AG04450 (cell line): Measurements from ENCODE around the gene ZNF831. TPM values are rescaled to one million over a fixed set of nuclear protein-coding genes. Genes with fewer than 3 reads are reported as not detected.

Source experiments
- CTCF ChIA-PET: fragments of 300-600, 350-600 bp; formaldehyde crosslinking; extraction: SDS; loops from one replicate; lab custom pipeline; 2022; ENCODE audit warnings: antibody characterized with exemption, inconsistent platforms; lab: Charles Lee
- POLR2A ChIA-PET: fragments of 350-600 bp; formaldehyde crosslinking; extraction: SDS; loops from one replicate; lab custom pipeline; 2021; ENCODE audit warnings: antibody characterized with exemption, inconsistent platforms; lab: Yijun Ruan, JAX
- DNase-seq: peaks from one replicate; pipeline ENCODE4 v3.0.0-alpha.2; 2011; ENCODE audit warnings: low read depth, low spot score
- H3K27ac ChIP-seq: one replicate; pipeline ENCODE4 v1.5.1; 2012; ENCODE audit warnings: low read depth, low read length, control low read depth
- H3K27me3 ChIP-seq: one replicate; pipeline ENCODE4 v1.6.0; 2012; ENCODE audit warnings: low read length; ENCODE audit not compliant: control insufficient read depth, insufficient read depth
- H3K4me3 ChIP-seq: 2 replicates; pipeline ENCODE4 v1.5.1; 2011; ENCODE audit warnings: mild to moderate bottlenecking, low read depth, low read length, control low read depth
- H3K9me3 ChIP-seq: 2 replicates; pipeline ENCODE4 v1.5.1; 2012; ENCODE audit warnings: low read length; ENCODE audit not compliant: control insufficient read depth, insufficient read depth
- CTCF ChIP-seq: IDR thresholded peaks from 2 replicates; pipeline ENCODE4 v1.5.1; 2011; ENCODE audit warnings: low read depth, low read length, control low read depth, inconsistent platforms
- polyA plus RNA-seq: library from polyadenylated mRNA; depleted of rRNA; stranded (reverse); fragments of >200 nt; gene quantifications from 2 replicates; pipeline ENCODE4 v1.2.3, GENCODE V29; 2011

ZNF831 gene
- polyA plus RNA-seq, 1 experiment, result not detected

- POLR2A ChIA-PET, result no interaction called here
Measured at GRCh38 chr20:59270380-59270779, 106.8 kb downstream of the ZNF831 start.

DNA sequence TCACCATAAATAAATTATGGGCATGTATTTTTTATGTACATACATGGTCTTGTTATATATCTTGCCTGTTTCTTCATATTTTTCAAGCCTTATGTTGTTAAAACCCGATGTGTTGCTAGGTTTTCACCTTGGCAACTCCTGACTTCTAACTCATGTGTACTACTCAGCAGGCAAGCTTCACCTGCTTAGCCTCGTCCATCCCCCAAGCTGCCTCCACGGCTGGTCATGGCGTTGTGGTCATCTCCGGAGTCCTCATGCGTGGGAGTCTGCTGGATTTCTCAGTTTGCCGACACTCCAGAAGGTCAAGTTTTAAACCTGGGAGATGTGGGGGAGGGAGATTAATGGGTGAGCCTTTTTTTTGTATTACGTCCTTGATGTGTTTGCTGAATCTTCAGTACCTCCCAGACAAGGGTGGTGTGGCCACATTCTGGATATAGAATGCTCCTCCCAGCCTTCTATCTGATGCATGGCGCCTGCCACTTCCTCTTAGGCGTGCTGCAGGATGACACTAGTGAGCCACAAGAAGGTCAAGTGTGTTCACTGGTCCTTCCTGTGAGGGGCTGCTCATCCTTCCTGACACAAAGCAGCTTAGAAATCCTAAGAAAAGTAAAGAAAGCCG is 110.2 kb downstream of the ZNF831 start:
- no peaks in the 10 kb centered on the region for H3K9me3 ChIP-seq
- no peaks in the 10 kb centered on the region for H3K27me3 ChIP-seq
- H3K27ac ChIP-seq, result no peak overlapping the region
- no peak overlapping the region for H3K4me3 ChIP-seq
- CTCF ChIA-PET, result no interaction called here
- POLR2A ChIA-PET, result no interaction called here
- no peak for DNase-seq
- no peak for TF ChIP-seq CTCF

More at GRCh38 chr20:59270380-59270779, 106.8 kb downstream of the ZNF831 start:
- H3K27ac ChIP-seq, result no peak overlapping the region
- no peak for DNase-seq
- CTCF ChIA-PET, result no interaction called here
- H3K27me3 ChIP-seq, result no peaks in the 10 kb centered on the region
- no peak for TF ChIP-seq CTCF
- no peak overlapping the region for H3K4me3 ChIP-seq
- no peaks in the 10 kb centered on the region for H3K9me3 ChIP-seq

- ChIA-PET POLR2A (no interaction called here), CTCF (no interaction called here)
- no peak for TF ChIP-seq CTCF
- no peak for DNase-seq
- H3K9me3 ChIP-seq, result no peaks in the 10 kb centered on the region
- no peak overlapping the region for H3K27ac ChIP-seq
- H3K27me3 ChIP-seq, result no peaks in the 10 kb centered on the region
- no peak overlapping the region for H3K4me3 ChIP-seq
Measured at GRCh38 chr20:59276938-59277337, 113.3 kb downstream of the ZNF831 start.

DNA sequence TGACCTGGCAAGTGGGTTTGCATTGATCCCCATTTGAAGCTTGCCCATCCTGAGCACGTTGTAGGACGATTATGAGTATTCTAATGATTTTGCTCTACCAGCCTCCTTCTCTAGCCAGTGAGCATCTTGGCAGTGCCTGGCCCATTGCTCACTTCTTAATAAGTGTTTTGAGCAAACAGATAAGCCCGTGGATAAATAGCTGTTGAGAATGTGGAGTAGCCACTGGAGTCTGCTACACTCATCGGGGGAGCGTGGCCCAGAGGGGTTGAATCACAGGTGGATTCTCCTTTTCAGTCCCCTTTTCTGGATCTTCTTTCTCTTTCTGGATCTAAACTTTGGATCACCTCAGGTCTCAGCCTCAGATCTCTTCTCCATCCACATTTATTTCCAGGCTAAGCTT is 120.8 kb downstream of the ZNF831 start:
- no peak for DNase-seq
- Histone ChIP-seq H3K4me3 (no peak overlapping the region), H3K9me3 (no peaks in the 10 kb centered on the region), H3K27me3 (no peaks in the 10 kb centered on the region), H3K27ac (no peak overlapping the region)
- ChIA-PET POLR2A (no interaction called here), CTCF (no interaction called here)
- TF ChIP-seq CTCF, result no peak

GRCh38 chr20:59289994-59290393 is 126.4 kb downstream of the ZNF831 start:
- POLR2A ChIA-PET, result no interaction called here
- DNase-seq, result no peak
- Histone ChIP-seq H3K27me3 (no peaks in the 10 kb centered on the region), H3K4me3 (no peak overlapping the region), H3K27ac (no peak overlapping the region), H3K9me3 (no peaks in the 10 kb centered on the region)
- no peak for TF ChIP-seq CTCF
- CTCF ChIA-PET, result no interaction called here
